Mucosa of rectum (tissue), 2 donors: ENCODE results near the gene DRD2.

Source experiments
- H3K27ac ChIP-seq, 2 donors: one replicate each; pipeline ENCODE4 v1.7.0; 2013; ENCODE audit warnings: inconsistent platforms in 2 of 2, low read depth in 2 of 2, low read length in 2 of 2
- H3K27me3 ChIP-seq, 2 donors: one replicate each; pipeline ENCODE4 v1.7.0; 2013; ENCODE audit warnings: low read length in 2 of 2; ENCODE audit not compliant: control insufficient read depth in 2 of 2, insufficient read depth in 2 of 2
- H3K36me3 ChIP-seq, 2 donors: one replicate each; pipeline ENCODE4 v1.7.0; 2013; ENCODE audit warnings: low read length in 2 of 2; ENCODE audit not compliant: control insufficient read depth in 2 of 2, insufficient read depth in 2 of 2
- H3K4me1 ChIP-seq, 2 donors: one replicate each; pipeline ENCODE4 v1.7.0; 2013; ENCODE audit warnings: low read length in 2 of 2, mild to moderate bottlenecking in 1 of 2; ENCODE audit not compliant: control insufficient read depth in 2 of 2, insufficient read depth in 2 of 2
- H3K4me3 ChIP-seq, 2 donors: one replicate each; pipeline ENCODE4 v1.7.0; 2013; ENCODE audit warnings: low read length in 2 of 2
- H3K9ac ChIP-seq, 2 donors: one replicate each; pipeline ENCODE4 v1.7.0; 2013; ENCODE audit warnings: low read length in 2 of 2, low read depth in 1 of 2, mild to moderate bottlenecking in 1 of 2
- H3K9me3 ChIP-seq, 2 donors: one replicate each; pipeline ENCODE4 v1.7.0; 2013; ENCODE audit warnings: low read length in 2 of 2; ENCODE audit not compliant: control insufficient read depth in 2 of 2
- donor health status: healthy.
- donor health status: Normal muscosa, but diverticular disease.

DRD2 gene

GRCh38 chr11:113405724-113406478, 69.3 kb downstream of the DRD2 start:
- H3K27me3 ChIP-seq = no peaks in the 10 kb centered on the region
- no peaks in the 10 kb centered on the region for H3K36me3 ChIP-seq
- no peak overlapping the region for H3K4me3 ChIP-seq
- H3K9ac ChIP-seq = no peak overlapping the region
- H3K9me3 ChIP-seq = no peaks in the 10 kb centered on the region
- no peak overlapping the region for H3K27ac ChIP-seq
- H3K4me1 ChIP-seq = no peaks in the 10 kb centered on the region

GRCh38 chr11:113404859-113405430, 70.3 kb downstream of the DRD2 start:
- Histone ChIP-seq H3K27me3 (no peaks in the 10 kb centered on the region), H3K9me3 (no peaks in the 10 kb centered on the region), H3K27ac (no peak overlapping the region), H3K4me1 (no peaks in the 10 kb centered on the region), H3K9ac (no peak overlapping the region), H3K36me3 (no peaks in the 10 kb centered on the region), H3K4me3 (no peak overlapping the region)

- Histone ChIP-seq H3K36me3 (no peaks in the 10 kb centered on the region), H3K27ac (no peak overlapping the region), H3K4me3 (no peak overlapping the region), H3K9ac (no peak overlapping the region), H3K4me1 (no peaks in the 10 kb centered on the region), H3K27me3 (no peaks in the 10 kb centered on the region), H3K9me3 (no peaks in the 10 kb centered on the region)
Observed at GRCh38 chr11:113401718-113402117, 73.5 kb downstream of the DRD2 start.

DNA sequence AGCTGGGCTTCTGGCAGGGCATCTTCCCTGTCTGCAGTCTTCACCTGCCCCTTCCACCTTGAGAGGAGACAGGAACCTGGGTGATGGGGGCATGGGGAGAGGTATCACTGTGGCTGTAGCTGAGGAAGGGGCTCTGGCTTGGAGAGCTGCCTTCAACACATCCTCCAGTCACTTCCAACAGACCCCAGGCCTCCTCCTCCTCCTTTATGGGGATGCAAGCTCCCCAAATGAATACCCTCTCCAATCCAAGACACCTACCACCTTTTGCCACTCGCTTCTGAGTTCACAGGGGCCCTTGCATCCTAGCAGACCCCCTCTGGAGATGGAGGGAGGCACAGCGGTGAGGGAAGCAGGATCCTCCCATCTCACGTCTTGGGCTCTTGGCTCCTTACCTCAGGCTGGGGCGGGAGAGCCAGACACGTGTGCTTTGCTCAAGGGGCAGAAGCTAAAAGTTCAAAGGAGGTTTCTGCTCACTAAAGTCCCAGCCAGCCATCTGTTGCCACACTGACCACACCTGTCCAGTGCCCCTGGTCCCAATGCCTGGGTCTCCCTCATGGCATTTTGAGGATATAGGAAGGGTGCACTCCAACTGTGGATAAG, 74.5 kb downstream of the DRD2 start:
- no peaks in the 10 kb centered on the region for H3K27me3 ChIP-seq

DNA sequence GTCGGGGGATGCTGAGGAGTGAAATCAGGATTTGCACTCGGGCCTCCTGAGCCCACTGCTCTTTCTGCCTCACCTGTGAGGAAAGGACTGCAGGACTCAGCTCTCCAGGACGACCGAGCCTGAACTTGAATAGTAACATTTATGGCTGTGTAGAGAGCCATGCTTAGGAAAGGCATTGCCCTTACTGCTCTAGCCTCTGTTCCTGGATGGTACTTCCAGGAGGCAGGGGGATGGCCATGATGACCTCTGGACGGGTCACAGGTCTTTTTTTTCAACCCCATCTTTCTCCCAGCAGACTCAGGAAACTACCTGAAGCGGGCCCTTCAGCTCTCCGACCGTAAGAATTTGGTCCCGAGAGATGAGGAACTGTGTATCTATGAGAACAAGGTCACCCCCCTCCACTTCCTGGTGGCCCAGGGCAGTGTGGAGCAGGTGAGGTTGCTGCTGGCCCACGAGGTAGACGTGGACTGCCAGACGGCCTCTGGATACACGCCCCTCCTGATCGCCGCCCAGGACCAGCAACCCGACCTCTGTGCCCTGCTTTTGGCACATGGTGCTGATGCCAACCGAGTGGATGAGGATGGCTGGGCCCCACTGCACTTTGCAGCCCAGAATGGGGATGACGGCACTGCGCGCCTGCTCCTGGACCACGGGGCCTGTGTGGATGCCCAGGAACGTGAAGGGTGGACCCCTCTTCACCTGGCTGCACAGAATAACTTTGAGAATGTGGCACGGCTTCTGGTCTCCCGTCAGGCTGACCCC, 76.3 kb downstream of the DRD2 start:
- Histone ChIP-seq H3K9ac (no peak overlapping the region), H3K36me3 (no peaks in the 10 kb centered on the region)

More for the DNA sequence above, 74.5 kb downstream of the DRD2 start:
- no peaks in the 10 kb centered on the region for H3K9me3 ChIP-seq
- H3K4me3 ChIP-seq = no peak overlapping the region
- H3K9ac ChIP-seq = no peak overlapping the region
- H3K36me3 ChIP-seq = no peaks in the 10 kb centered on the region
- no peaks in the 10 kb centered on the region for H3K4me1 ChIP-seq
- H3K27ac ChIP-seq = no peak overlapping the region

GRCh38 chr11:113397821-113398220, 77.4 kb downstream of the DRD2 start:
- Histone ChIP-seq H3K9me3 (no peaks in the 10 kb centered on the region), H3K36me3 (no peaks in the 10 kb centered on the region), H3K4me1 (no peaks in the 10 kb centered on the region), H3K9ac (no peak overlapping the region), H3K4me3 (no peak overlapping the region), H3K27ac (no peak overlapping the region), H3K27me3 (no peaks in the 10 kb centered on the region)

More for the DNA sequence above, 76.3 kb downstream of the DRD2 start:
- H3K4me3 ChIP-seq = no peak overlapping the region
- H3K27ac ChIP-seq = no peak overlapping the region
- no peaks in the 10 kb centered on the region for H3K4me1 ChIP-seq
- no peaks in the 10 kb centered on the region for H3K27me3 ChIP-seq
- no peaks in the 10 kb centered on the region for H3K9me3 ChIP-seq

GRCh38 chr11:113397212-113397611, 78.0 kb downstream of the DRD2 start:
- Histone ChIP-seq H3K4me3 (no peak overlapping the region), H3K9ac (no peak overlapping the region), H3K27ac (no peak overlapping the region), H3K36me3 (no peaks in the 10 kb centered on the region), H3K27me3 (no peaks in the 10 kb centered on the region), H3K9me3 (no peaks in the 10 kb centered on the region), H3K4me1 (no peaks in the 10 kb centered on the region)

GRCh38 chr11:113396690-113397089, 78.5 kb downstream of the DRD2 start:
- H3K27me3 ChIP-seq = no peaks in the 10 kb centered on the region
- H3K4me1 ChIP-seq = no peaks in the 10 kb centered on the region
- no peaks in the 10 kb centered on the region for H3K36me3 ChIP-seq

DNA sequence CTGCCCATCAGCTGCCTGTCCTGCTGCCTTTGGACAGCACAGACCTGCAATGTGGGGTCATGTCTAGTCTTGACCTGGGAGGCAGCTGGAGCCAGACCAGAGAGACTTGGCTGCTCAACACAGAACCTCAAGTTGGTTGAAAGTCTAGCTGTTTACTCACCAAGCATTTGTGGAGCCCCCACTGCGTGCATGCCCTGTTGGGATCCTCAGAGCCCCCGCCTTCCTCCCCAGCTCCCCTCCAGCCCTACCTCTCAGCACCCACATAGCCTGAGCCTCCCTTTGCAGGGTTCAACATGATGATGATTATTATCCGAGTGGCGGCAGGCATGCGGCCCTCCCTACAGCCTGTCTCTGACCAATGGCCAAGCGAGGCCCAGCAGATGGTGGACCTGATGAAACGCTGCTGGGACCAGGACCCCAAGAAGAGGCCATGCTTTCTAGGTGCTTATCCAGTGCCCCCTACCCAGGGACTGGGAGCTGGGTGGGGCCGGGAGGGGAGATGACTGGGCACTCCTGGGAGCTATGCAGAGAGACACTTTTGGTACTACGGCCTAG, 79.3 kb downstream of the DRD2 start:
- Histone ChIP-seq H3K9me3 (no peaks in the 10 kb centered on the region), H3K9ac (no peak overlapping the region), H3K27me3 (peaks cover 0 to 3% of the 10 kb centered on the region in 2 donors), H3K4me3 (no peak overlapping the region), H3K27ac (no peak overlapping the region), H3K36me3 (no peaks in the 10 kb centered on the region), H3K4me1 (no peaks in the 10 kb centered on the region)

More at GRCh38 chr11:113396690-113397089, 78.5 kb downstream of the DRD2 start:
- H3K9me3 ChIP-seq = no peaks in the 10 kb centered on the region
- no peak overlapping the region for H3K4me3 ChIP-seq
- no peak overlapping the region for H3K9ac ChIP-seq
- no peak overlapping the region for H3K27ac ChIP-seq
